Measurements from ENCODE around the gene LRCH4.
"Not testable (repeated sequence)": the region's sequence is repeated elsewhere in the genome, so short reads cannot be mapped to it uniquely, and the experiment has no call there.

LRCH4 gene

GRCh38 chr7:100540073-100540723 is 45.7 kb downstream of the LRCH4 start:
- DNase-seq (ENCODE audit: low read depth) = no peak
- peak overlapping the region; percentile 65 for H3K4me3 ChIP-seq (ENCODE audit: low read depth, low read length)
- TF ChIP-seq, protein P1, sequence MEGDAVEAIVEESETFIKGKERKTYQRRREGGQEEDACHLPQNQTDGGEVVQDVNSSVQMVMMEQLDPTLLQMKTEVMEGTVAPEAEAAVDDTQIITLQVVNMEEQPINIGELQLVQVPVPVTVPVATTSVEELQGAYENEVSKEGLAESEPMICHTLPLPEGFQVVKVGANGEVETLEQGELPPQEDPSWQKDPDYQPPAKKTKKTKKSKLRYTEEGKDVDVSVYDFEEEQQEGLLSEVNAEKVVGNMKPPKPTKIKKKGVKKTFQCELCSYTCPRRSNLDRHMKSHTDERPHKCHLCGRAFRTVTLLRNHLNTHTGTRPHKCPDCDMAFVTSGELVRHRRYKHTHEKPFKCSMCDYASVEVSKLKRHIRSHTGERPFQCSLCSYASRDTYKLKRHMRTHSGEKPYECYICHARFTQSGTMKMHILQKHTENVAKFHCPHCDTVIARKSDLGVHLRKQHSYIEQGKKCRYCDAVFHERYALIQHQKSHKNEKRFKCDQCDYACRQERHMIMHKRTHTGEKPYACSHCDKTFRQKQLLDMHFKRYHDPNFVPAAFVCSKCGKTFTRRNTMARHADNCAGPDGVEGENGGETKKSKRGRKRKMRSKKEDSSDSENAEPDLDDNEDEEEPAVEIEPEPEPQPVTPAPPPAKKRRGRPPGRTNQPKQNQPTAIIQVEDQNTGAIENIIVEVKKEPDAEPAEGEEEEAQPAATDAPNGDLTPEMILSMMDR (IDR thresholded peaks at IDR 0.05; ENCODE audit: low read depth, low read length) = no peak
- TF ChIP-seq MAX (IDR thresholded peaks at IDR 0.05; ENCODE audit: low read depth, low read length) = no peak
- no peak for TF ChIP-seq MYC (IDR thresholded peaks at IDR 0.05; ENCODE audit: low read depth, low read length)
- no peak for TF ChIP-seq POLR2A (IDR thresholded peaks at IDR 0.05; ENCODE audit: extremely low read depth, insufficient read length)

DNA sequence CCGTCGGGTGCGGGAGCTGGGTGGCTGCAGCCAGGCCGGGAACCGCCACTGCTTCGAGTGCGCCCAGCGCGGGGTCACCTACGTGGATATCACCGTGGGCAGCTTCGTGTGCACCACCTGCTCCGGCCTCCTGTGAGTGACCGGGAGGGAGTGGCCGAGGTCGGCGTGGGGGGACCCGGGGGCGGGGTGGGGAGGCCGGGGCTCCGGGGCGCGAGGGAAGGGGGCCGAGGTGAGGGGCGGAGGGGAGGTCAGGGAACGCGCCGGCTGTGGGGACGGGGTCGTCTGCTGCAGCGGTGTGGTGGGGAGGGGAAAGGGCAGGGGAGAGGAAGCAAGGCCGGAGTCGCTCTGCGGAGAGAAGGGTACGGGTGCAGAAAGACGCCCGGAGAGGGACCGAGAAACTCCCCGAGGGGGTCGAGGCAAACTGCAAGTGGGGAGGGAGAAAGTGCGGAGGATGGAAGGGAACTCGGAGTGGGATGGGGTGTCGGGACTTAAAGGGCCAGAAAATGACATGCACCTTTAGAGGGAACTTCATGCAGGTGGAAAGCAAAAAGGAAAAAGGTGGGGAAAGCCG is 46.4 kb downstream of the LRCH4 start:
- TF ChIP-seq, protein P1 (IDR thresholded peaks at IDR 0.05; ENCODE audit: low read depth, low read length) = no peak
- TF ChIP-seq MYC (IDR thresholded peaks at IDR 0.05; ENCODE audit: low read depth, low read length) (no peak), POLR2A (IDR thresholded peaks at IDR 0.05; ENCODE audit: extremely low read depth, insufficient read length) (no peak), MAX (IDR thresholded peaks at IDR 0.05; ENCODE audit: low read depth, low read length) (no peak)
- H3K4me3 ChIP-seq (ENCODE audit: low read depth, low read length) = peak overlapping the region; percentile 65
- peak; percentile 43 for DNase-seq (ENCODE audit: low read depth)

DNA sequence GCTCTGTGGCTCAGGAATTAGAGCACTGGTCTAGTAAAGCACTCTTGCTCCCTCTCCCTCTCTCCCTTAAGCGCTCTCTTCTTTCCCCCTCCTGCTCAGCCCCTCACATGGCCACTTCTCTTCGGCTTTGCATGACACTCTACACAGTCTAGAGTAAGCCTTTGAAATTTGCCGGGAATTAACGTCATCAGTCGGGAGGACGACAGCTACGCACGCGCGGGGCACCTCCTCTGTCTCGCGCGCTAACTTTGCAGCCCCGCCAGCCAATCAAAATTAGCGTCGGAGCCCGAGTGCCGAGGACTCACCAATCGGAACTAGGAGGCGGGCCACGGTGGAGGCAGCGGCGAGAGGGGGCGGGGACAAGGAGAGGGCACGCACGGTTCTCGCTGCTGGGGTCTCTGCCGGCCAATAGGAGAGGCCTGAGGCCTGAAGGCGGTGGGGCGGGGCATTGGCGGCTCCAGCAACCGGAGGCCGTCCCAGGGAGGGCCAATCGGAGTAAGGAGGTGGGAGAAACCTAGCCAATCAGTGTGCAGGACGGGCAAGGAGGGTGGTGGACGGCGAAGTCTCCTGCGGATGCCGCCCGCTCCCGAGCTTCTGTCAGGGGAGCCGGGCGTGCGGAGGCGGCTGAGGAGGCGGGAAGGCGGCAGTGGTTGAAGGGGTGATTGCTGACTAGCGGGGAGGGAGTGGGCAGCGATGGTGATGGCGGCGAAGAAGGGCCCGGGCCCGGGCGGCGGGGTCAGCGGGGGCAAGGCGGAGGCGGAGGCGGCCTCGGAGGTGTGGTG is 47.1 kb downstream of the LRCH4 start, which contains the start of gene AGFG2:
TSS of gene AGFG2 (plus strand) at position 550 of the 782 bp plus-strand sequence. CDS start at position 694, 144 bp downstream.
- peak within 1 kb of the TSS; percentile 71 for H3K4me3 ChIP-seq (ENCODE audit: low read depth, low read length)
- DNase-seq (ENCODE audit: low read depth) = peak; percentile 100
- TF ChIP-seq POLR2A (IDR thresholded peaks at IDR 0.05; ENCODE audit: extremely low read depth, insufficient read length) (peak; percentile 39), MAX (IDR thresholded peaks at IDR 0.05; ENCODE audit: low read depth, low read length) (peak; percentile 91), MYC (IDR thresholded peaks at IDR 0.05; ENCODE audit: low read depth, low read length) (peak; percentile 78)
- TF ChIP-seq, protein P1 (IDR thresholded peaks at IDR 0.05; ENCODE audit: low read depth, low read length) = no peak

DNA sequence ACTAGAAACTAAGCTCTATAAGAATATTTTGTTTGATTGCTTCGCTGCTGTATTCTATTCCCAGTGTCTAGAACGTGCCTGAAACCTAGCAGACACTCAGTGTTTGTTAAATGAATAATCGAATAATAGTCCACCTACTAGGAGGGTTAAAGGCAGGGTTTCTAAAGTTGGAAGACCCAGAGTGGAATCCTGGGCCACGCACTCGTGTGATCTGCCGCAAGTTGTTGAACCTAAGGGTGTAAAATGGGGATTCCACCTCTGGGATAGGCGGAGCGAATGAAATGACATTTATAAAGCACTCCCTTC is 47.6 kb downstream of the LRCH4 start:
- TF ChIP-seq, protein P1 (IDR thresholded peaks at IDR 0.05; ENCODE audit: low read depth, low read length) = no peak
- TF ChIP-seq POLR2A (IDR thresholded peaks at IDR 0.05; ENCODE audit: extremely low read depth, insufficient read length) (no peak), MAX (IDR thresholded peaks at IDR 0.05; ENCODE audit: low read depth, low read length) (no peak), MYC (IDR thresholded peaks at IDR 0.05; ENCODE audit: low read depth, low read length) (no peak)
- DNase-seq (ENCODE audit: low read depth) = no peak
- peak overlapping the region; percentile 71 for H3K4me3 ChIP-seq (ENCODE audit: low read depth, low read length)

DNA sequence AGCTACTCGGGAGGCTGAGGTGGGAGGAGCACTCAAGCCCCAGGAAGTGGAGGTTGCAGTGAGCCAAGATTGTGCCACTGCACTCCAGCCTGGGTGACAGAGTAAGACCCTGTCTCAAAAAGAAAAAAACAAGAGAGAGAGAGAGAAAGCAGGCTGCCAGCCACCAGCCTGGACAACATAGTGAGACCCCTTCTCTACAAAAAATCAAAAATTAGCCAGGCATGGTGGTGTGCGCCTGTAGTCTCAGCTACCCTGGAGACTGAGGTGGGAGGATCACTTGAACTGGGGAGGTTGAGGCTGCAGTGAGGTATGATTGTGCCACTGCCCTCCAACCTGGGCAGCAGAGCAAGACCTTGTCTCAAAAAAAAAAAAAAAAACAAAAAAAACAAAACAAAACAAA is 49.2 kb downstream of the LRCH4 start:
- DNase-seq (ENCODE audit: low read depth); H3K4me3 ChIP-seq (ENCODE audit: low read depth, low read length): not testable (repeated sequence)

- not testable (repeated sequence) for H3K4me3 ChIP-seq (ENCODE audit: low read depth, low read length); DNase-seq (ENCODE audit: low read depth)
Measured at GRCh38 chr7:100535982-100536381, 49.9 kb downstream of the LRCH4 start.
